Stimulated activated CD8-positive, alpha-beta memory T cell treated with anti-CD3 and anti-CD28 coated beads, Interleukin-2, amount 100 ng/mL, for 48 hours (primary cell): ENCODE measurements around the gene PIGZ.
"Not testable (repeated sequence)": the region's sequence is repeated elsewhere in the genome, so short reads cannot be mapped to it uniquely, and the experiment has no call there.

Experiments
- DNase-seq, 2 donors: peaks; one replicate each; pipeline ENCODE4 v3.0.0-alpha.2; 2020; ENCODE audit warnings: low read depth in 2 of 2

PIGZ gene

DNA sequence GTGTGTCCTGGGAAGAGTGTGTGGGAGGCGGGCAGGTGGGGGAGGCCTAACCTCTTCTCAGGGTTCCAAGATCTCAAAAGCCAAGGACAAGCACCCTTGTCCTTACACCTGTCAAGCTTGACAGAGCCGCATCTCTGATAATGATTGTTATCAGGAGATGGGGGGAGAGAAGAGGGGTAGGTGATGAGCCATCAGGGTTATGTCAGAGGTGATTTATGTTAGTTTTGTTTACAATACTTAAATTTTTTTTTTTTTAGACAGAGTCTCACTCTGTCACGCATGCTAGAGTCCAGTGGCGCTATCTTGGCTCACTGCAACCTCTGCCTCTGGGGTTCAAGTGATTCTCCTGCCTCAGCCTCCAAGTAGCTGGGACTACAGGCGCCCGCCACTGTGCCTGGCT lies 18.9 kb downstream of the PIGZ start:
- no peak for DNase-seq

DNA sequence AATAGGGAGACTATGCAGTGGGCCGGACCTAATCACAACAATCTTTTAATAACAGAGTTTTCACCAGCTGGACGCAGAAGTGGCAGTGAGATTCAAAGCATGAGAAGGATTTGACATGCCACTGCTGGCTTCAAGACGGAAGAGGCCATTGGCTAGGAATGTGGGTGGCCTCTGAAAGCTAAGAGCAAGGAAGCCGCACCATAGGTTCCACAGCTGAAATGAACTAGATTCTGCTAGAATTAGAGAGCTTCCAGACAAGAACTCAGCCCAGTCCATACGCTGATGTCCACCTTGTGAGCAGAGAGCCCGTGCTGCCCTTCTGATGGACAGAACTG lies 19.4 kb downstream of the PIGZ start:
- DNase-seq, result no peak

DNA sequence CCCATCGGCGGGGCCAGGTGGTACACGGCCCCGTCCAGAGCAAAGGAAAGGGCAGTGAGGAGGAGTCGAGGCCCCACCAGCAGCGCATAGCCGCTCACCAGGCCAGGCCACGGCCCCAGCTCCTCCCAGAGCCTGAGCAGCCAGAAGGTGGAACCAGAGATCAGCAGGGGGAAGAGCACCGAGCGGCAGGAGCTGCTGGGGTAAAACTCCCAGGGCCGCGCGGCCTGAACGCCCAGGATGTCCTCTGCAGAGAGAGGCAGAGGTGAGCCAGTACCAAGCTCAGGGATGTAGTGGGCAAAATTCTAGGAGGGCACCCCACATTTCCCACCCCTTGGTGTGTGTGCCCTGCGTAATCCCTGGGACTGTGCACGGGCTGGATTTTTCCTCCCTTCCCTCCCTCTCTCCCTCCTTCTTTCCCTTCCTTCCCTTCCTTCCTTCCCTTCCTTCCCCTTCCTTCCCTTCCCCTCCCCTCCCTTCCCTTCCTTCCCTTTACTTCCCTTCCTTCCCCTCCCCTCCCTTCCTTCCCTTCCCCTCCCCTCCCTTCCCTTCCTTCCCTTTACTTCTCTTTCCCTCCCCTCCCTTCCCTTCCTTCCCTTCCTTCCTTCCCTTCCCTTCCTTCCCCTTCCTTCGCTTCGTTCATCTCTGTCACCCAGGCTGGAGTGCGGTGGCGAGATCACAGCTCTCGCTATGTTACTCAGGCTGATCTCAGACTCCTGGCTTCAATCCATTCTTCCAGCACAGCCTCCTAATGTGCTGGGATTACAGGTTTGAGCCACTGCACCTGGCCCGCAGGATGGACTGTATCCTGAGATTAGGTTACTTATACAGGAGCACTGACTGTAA lies 20.0 kb downstream of the PIGZ start:
- no peak for DNase-seq

DNA sequence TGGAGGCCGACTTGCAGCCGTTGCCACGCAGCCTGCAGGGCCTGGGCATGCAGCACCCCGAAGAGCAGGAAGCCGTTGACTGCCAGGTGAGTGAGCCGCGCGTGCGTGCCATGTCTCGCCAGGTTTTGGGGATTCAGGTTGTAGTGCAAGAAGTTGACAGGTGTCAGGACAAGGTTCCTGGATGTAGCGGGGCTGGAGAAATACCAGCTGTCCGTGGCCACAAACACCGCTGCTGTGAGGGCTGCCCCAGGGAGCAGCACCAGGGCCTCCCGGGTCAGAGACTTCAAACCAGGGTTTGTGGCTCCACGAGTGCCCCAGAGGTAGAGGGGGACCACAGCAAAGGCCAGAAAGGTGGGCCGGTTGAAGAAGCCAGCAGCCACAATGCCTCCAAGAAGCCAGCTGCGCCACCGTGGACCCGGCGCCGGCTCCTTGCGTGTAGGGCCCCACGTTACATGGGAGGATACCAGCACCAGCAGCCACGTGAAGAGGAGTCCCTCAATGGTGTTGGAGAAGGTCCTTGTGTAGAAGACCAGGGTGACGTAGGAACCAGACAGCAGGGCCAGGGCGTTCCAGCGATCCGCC lies 20.7 kb downstream of the PIGZ start:
- no peak for DNase-seq

DNA sequence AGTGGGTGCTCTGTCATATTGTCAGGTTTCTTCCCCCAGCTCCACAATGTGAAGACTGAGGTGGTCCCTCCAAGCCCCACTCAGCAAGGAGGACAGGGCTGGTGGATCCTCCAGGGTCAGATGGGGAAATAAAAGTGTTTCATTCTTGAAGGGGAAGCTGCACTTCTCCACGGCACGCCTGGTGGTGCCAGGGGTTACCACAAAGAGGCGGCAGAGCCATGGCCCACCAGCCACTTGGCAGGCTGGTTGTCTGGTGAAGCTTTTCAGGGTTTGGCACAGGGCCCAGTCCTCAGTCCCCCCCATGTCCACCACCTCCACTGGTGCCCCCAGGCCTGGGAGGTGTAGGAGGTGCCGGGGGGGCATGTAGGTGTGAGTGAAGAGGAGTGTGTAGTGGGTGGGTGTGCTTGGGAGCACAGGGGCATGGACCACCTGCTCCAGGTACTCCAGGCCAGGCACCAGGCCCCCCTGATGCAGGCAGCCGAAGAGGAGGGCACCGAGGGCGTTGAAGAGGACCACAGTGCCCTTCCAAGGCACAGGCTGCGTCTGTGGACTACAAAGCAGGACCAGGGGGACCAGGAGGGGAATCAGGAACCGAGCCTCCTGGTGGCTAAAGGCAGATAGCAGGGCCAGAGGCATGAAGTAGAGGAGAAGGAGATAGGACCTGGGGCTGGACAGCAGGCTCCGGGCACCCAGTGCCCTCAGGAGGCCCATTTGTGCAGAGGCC lies 21.3 kb downstream of the PIGZ start:
- no peak for DNase-seq

DNA sequence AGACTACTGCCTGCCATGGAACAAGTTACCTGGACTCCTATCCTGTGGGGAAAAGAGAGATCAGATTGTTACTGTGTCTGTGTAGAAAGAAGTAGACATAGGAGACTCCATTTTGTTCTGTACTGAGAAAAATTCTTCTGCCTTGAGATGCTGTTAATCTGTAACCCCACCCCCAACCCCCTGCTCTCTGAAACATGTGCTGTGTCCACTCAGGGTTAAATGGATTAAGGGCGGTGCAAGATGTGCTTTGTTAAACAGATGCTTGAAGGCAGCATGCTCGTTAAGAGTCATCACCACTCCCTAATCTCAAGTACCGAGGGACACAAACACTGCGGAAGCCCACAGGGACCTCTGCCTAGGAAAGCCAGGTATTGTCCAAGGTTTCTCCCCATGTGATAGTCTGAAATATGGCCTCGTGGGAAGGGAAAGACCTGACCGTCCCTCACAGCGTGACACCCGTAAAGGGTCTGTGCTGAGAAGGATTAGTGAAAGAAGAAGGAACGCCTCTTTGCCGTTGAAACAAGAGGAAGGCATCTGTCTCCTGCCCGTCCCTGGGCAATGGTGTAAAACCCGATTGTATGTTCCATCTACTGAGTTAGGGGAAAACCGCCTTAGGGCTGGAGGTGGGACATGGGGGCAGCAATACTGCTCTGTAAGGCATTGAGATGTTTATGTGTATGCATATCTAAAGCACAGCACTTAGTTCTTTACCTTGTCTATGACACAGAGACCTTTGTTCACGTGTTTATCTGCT lies 24.4 kb downstream of the PIGZ start:
- DNase-seq, result not testable (repeated sequence)

DNA sequence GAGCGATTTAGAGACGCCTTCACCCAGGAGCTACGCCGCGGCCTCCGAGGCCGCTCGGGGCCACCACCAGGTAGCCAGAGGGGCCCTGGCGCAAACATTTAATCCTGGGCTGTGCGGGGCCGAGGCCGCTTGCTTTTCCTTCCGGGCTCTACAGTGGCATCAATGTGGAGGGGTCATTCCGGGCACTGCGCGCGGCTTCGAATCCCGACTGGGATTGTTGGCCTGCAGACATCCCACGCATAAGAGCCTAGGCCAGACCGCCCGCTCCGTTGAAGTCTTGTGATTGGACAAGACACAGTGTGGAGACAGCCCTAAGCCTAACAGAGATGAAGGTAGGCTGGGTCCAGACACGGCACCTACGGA lies 25.7 kb downstream of the PIGZ start:
- DNase-seq, result peak in 1 of 2 donors; percentile 9

DNA sequence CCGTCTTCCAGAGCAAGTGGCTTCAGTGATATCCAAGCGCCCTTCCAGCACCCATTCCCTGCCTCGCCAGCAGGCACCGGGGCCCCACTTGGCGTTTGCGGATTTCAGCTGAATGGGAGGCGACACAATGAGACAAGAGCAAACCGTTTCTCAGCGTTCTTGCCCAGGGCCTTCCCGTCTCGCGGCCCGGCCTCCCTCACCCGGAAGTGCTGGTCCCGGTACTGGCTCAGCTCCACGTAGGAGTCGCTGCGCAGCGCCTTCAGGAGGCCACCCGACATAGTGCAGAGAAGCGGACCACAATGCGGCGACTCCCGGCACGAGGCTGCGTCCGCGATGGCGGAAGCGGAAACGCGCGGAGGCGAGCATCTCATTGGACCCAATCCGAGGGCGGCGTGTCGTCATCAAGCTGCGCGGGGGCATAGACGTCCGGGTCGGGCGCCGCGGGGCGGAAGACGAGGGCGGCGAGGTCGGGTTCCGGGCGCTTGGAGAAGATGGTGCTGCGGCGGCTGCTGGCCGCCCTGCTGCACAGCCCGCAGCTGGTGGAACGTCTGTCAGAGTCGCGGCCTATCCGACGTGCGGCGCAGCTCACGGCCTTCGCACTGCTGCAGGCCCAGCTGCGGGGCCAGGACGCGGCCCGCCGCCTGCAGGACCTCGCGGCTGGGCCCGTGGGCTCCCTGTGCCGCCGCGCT lies 26.3 kb downstream of the PIGZ start, which contains the start of gene NCBP2:
Gene NCBP2, minus strand, starts transcription at position 303 of the 689 bp plus-strand sequence. Its CDS starts 25 bp downstream, at position 278.
- DNase-seq, result peak; percentile 100

DNA sequence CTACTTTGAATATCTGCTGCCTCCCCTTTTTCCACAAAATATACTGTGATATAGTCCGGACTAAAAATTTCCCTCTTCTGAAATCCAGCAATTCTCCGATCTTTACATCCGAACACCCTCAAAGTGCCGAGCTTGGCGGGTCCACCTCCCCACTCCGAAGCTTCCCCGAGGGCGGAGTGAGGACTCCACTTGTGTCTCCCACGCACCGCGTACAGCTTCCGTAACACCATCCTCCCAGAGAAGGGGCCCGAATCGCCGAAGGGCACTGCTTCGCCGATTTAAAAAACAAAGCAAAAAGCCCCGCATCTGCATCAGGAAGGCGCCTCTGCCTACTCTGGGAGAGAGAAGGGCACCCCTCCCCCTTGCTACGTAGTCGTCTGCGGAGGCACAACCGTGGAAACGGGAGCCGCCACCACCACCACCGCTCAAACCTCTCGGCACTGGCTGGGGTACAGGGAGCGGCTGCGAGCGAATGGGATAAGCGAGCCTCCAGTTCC lies 26.9 kb downstream of the PIGZ start:
- DNase-seq, result peak; percentile 38 to 55

DNA sequence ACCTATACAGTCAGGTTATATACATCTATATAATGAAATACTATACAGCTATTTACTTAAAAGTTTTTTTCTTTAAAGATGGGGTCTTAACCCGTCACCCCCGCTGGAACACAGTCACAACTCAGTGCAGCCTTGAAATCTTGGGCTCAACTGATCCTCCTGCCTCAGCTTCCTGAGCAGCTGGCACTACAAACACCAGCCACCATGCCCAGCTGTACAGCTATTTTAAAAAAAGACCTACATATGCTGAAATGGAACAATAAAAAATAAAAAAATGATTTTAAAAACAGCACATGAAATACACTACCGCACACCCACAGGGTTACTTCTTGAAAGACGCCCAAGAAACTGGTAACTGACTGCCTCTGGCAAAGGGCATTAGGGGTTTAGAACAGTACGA lies 30.1 kb downstream of the PIGZ start:
- no peak for DNase-seq

DNA sequence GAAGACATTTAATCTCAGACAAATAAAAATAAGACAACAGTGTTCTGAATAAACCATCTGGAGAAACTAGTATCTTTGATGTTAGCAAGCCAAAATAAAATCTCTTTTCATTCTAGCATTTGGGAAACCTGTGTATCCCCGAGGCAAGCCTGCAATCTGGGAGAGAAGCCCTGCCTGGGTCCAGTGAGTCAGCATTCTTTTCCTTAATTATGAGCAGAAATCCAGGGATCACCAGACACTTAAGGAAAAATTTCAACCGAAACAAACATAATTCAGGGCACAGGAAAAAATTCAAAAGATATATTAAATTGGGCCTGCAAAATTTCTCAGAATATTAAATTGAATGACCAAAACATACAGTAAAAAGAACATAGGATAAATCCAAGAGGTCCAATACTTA lies 30.5 kb downstream of the PIGZ start:
- DNase-seq, result no peak

DNA sequence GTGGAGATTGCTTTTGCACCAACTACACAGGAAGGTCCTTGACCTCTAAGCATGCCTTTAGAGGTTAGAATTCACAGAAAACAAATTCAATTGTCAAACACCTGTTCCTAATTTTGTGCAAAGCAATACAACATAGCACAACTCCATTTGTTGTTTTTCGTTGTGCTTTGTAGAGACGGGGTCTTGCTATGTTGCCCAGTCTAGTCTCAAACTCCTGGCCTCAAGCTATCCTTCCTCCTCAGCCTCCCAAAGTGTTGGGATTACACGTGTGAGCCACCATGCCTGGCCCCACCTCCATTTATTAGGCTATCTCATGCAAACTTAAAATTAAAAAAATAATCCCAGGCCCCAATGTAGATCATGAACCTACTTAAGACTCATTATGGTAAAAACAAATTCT lies 32.3 kb downstream of the PIGZ start:
- DNase-seq, result no peak

DNA sequence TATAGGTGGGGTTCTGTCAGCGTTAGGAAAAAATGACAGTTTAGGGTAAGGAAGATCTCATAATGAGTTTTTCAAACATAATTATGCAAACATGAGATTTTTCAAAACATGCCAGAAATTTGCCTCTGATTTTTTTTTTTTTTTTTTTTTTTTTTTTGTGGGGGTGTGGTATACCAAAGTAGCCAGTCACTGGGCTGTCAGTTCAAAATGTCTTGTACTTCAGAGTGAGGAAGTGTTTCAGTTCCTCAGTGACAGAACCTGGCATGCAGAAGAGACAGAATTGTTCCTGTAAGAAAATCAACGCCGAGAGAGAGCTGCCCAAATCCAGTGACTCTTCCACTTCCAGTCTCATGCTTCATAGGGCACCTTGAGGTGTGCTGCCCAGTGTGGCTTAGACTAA lies 36.0 kb downstream of the PIGZ start:
- DNase-seq, result no peak

DNA sequence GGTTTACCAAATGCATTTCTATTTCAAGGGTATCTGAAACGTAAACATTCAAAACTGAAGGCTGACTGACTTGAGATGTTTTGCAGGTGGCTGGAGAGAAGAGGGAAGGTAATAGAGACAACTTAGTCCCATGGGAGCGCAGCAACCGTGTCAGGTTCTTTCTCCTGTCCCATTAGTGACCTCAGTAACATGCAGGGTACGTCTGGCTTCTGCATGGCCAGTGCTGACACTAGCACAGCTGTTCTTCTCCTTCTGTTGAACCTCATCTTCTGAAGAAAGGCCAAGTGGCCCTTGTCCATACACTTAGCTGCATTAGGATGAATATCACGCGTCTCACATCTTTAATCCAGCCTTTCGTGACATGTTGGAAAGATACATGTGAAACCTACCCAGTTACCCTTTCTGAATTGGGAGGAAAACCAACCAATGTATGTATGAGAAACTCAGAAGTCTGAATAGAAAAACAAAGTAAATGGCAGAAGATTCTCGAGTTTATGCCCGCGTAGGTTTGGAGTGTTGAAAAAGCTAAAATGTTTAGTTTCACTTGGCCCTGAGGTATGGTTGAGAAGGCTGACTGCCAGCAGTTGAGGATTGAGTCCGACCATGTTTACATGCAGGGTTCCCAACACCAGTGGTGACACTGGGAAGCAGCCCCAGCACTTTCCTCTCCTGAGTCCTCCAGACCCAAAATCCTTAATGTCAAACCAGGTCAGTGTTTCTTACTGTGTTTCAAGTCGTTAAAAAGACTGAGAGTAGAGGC lies 36.6 kb downstream of the PIGZ start:
- no peak for DNase-seq

DNA sequence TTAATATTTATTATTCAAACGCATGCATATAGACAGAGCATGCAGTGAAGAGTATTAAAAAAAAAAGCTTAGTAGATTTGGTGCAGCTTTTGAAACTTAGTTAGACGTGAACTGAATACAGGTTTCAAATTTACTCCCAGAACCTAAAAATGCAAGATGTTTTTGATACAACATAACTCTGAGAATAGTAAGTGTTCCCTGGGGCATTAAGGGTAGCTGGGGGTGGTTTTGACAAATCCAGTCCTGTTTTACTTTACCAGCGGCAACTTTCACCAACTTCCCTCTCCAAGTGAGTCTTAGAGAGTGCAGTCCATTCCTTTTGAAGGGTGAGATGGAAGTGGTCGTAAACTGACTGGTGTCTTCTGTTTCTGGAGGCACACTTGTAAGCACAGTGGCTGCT lies 37.5 kb downstream of the PIGZ start:
- DNase-seq, result no peak

DNA sequence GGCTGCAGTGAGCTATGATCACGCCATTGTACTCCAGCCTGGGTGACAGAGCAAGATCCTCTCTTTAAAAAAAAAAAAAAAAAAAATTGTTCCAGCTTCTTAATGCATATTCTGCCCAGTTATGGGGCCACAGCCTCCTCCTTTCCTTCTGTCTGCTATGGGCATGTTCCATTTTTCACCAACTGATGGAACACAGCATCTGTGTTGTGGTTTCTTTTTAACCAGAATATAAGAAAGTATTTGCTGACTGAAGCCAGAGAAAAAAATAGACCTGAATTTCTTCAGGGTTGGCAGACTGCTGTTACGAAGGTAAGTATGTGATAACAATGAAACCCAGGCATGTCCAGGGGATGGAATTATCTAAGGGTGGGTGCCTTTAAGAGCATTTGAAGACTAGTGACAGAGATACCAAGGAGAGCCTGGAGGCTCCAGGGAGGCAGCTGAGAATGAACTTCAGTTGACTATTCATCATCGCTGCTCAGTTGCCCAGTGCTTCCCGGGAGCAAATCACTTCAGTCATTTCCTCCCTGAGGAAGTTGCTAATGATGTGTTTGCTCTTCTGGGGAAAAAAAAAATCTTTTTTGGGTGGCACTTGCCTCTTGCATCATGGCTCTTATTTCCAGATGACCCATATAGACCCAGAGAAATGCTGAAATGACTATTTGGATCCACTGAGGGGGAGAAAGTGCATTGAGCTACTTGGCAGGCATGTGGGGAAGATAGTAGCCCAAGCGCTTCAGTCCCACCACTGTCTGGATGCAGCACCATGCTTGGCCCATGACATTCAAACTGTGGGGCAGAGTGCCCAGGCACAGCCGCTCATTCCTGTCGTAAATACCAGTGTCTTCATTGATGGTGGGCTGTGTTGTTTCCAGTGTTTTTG lies 40.8 kb downstream of the PIGZ start:
- DNase-seq, result no peak

DNA sequence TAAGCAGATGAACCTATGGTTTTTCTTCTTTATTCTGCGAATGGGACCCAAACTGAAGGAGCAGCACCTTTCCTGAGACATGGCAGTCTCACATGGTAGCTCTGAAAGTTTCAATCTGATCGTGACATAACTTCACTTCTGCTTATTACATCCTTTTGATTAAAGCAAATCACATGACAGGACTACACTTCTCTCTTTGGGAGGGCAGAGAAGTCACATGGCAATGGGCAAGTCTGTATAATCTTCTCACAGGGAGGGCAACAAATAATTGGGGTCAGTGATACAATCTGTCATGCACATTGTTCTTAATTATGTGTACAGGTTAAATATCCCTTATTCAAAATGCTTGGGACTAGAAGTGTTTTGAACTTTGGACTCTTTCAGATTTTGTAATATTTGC lies 47.9 kb downstream of the PIGZ start:
- no peak for DNase-seq

DNA sequence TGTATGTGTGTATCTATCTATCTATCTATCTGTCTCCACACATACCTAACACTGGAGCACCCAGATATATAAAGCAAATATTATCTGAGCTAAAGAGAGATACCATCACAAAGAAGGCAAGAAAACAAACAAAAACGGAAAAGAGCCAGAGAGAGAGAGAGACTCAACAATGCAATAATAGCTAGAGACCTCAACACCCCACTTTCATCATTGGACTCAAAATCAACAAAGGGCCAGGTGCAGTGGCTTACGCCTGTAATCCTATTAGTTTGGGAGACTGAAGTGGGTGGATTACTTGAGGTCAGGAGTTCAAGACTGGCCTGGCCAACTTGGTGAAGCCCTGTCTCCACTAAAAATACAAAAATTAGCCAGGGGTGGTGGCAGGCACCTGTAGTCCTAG lies 49.7 kb downstream of the PIGZ start:
- DNase-seq, result no peak

DNA sequence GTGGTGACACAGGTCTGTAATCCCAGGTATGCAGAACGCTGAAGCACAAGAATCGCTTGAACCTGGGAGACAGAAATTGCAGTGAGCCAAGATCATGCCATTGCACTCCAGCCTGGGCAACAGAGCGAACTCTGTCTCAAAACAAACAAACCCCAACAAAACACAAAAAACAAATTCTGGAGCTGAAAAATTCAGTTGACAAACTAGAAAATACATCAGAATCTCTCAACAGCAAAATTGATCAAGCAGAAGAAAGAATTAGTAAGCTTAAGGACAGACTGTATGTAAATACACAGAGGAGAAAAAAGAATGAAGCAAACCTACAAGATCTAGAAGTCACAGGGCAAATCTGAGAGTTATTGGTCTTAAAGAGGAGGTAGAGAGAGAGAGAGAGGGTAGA lies 51.6 kb downstream of the PIGZ start:
- no peak for DNase-seq

DNA sequence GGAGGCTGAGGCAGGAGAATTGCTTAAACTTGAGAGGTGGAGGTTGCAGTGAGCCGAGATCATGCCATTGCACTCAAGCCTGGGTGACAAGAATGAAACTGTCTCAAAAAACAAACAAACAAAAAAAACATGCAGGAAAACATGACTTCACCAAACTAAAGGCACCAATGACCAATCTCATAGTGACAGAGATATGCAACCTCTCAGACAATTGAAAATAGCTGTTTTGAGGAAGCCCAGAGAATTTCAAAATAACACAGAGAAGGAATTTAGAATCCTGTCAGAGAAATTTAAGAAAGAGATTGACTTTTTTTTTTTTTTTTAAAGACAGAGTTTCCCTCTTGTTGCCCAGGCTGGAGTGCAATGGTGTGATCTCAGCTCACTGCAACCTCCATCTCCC lies 52.4 kb downstream of the PIGZ start:
- no peak for DNase-seq
